Calu3 (cell line): ENCODE results near the gene PLB1. TPM values are rescaled to one million over a fixed set of nuclear protein-coding genes. Genes with fewer than 3 reads are reported as not detected.

Experiments used
- BruUV-seq: library from RNA; stranded (reverse); fragments of 400-500 nt; replicated peaks from 2 replicates; lab custom pipeline; 2021; lab: Mats Ljungman, UMichigan
- CTCF ChIA-PET: fragments of 300-600 bp; sonication (Branson Sonifier 250); formaldehyde crosslinking; loops from one replicate; lab custom pipeline; 2022; ENCODE audit warnings: antibody characterized with exemption; lab: Charles Lee
- DNase-seq: peaks from one replicate; pipeline ENCODE4 v3.0.0; 2022
- H3K27ac Mint-ChIP-seq: one replicate; pipeline ENCODE4 v1.8.0; 2022; ENCODE audit warnings: mixed read lengths; ENCODE audit not compliant: unreplicated experiment
- H3K27me3 Mint-ChIP-seq: one replicate; pipeline ENCODE4 v1.8.0; 2022; ENCODE audit warnings: mixed read lengths; ENCODE audit not compliant: unreplicated experiment
- H3K36me3 Mint-ChIP-seq: one replicate; pipeline ENCODE4 v1.8.0; 2022; ENCODE audit warnings: mild to moderate bottlenecking, moderate library complexity, mixed read lengths; ENCODE audit not compliant: insufficient read depth, unreplicated experiment
- H3K4me1 Mint-ChIP-seq: one replicate; pipeline ENCODE4 v1.8.0; 2022; ENCODE audit warnings: mild to moderate bottlenecking, low read depth, mixed read lengths; ENCODE audit not compliant: unreplicated experiment
- H3K4me3 Mint-ChIP-seq: one replicate; pipeline ENCODE4 v1.8.0; 2022; ENCODE audit warnings: mild to moderate bottlenecking, low read depth, moderate library complexity, mixed read lengths; ENCODE audit not compliant: unreplicated experiment
- H3K9me3 Mint-ChIP-seq: one replicate; pipeline ENCODE4 v1.8.0; 2022; ENCODE audit warnings: low read depth, mixed read lengths; ENCODE audit not compliant: unreplicated experiment
- intact Hi-C: fragments of 100-400 bp; cut with micrococcal nuclease; formaldehyde crosslinking; loops from one replicate; pipeline ENCODE4 v1.10.0; 2022; ENCODE audit not compliant: unreplicated experiment
- total RNA-seq: library from RNA; stranded (reverse); gene quantifications from 2 replicates; pipeline ENCODE4 v1.2.3, GENCODE V29; 2022
- TF ChIP-seq, protein P1 (sequence below): fragments of 200-600 bp; IDR thresholded peaks from one replicate; pipeline ENCODE4 v1.8.0; 2022; ENCODE audit warnings: antibody characterized with exemption; ENCODE audit not compliant: unreplicated experiment

Gene PLB1
- total RNA-seq, 1 experiment from 2014 or later: 1.6 TPM

DNA sequence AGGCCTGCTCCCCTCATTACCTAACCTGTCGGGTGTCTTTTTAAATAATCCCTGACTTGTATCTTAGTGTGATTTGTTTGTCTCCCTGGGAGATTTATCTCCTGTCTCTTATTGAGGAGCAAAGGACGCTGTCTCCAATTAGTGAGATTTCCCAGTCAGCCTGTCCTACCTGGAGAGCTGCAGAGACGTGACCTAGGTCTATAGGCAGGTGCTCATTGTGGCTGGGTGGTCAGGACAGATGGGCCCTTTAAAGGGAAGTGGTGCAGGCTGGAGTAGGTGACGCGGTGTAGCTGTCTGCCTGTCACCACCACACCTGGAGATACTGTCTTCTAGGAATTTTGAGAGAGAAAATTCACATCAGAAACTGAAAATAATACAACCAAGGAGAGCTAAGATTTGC lies 28.0 kb downstream of the PLB1 start:
- intact Hi-C loops: no loop called here
- no peak for DNase-seq
- no TSS peak for BruUV-seq
- no peak overlapping the region for H3K27ac Mint-ChIP-seq
- H3K9me3 Mint-ChIP-seq: no peaks in the 10 kb centered on the region
- TF ChIP-seq, protein P1, sequence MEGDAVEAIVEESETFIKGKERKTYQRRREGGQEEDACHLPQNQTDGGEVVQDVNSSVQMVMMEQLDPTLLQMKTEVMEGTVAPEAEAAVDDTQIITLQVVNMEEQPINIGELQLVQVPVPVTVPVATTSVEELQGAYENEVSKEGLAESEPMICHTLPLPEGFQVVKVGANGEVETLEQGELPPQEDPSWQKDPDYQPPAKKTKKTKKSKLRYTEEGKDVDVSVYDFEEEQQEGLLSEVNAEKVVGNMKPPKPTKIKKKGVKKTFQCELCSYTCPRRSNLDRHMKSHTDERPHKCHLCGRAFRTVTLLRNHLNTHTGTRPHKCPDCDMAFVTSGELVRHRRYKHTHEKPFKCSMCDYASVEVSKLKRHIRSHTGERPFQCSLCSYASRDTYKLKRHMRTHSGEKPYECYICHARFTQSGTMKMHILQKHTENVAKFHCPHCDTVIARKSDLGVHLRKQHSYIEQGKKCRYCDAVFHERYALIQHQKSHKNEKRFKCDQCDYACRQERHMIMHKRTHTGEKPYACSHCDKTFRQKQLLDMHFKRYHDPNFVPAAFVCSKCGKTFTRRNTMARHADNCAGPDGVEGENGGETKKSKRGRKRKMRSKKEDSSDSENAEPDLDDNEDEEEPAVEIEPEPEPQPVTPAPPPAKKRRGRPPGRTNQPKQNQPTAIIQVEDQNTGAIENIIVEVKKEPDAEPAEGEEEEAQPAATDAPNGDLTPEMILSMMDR: no peak
- no peaks in the 10 kb centered on the region for H3K4me1 Mint-ChIP-seq
- CTCF ChIA-PET: interaction anchor here (1.6 kb wide), 1 partner anchor 28 kb away, joined by 3 read pairs; no protein-coding TSS in a partner anchor
- peaks cover 73% of the 10 kb centered on the region for H3K27me3 Mint-ChIP-seq
- no peak overlapping the region for H3K4me3 Mint-ChIP-seq
- H3K36me3 Mint-ChIP-seq: no peaks in the 10 kb centered on the region

DNA sequence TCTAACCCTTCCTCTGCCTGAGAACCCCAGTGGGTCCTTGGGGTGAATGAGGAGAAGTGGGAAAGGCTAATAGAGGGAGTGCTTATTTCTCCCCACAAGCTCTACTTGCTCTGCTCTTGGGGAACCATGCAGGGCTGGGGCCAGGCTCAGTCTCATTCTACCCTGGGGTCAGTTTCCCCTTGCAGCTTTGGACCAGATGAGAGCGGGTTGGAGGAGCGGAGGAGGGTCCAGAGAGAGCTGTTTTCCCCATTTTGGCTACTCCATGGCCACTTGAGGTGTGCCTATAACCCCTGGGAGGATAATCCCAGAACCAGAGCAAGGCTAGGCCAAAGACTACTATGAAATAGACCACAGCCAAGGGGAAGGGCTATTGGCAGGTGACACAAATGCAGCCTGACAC lies 29.6 kb downstream of the PLB1 start:
- Mint-ChIP-seq H3K27ac (no peak overlapping the region), H3K4me3 (no peak overlapping the region), H3K4me1 (no peaks in the 10 kb centered on the region), H3K36me3 (no peaks in the 10 kb centered on the region), H3K9me3 (no peaks in the 10 kb centered on the region), H3K27me3 (peaks cover 64% of the 10 kb centered on the region)
- no TSS peak for BruUV-seq
- intact Hi-C loops: no loop called here
- CTCF ChIA-PET: no interaction called here
- TF ChIP-seq, protein P1: no peak
- no peak for DNase-seq

DNA sequence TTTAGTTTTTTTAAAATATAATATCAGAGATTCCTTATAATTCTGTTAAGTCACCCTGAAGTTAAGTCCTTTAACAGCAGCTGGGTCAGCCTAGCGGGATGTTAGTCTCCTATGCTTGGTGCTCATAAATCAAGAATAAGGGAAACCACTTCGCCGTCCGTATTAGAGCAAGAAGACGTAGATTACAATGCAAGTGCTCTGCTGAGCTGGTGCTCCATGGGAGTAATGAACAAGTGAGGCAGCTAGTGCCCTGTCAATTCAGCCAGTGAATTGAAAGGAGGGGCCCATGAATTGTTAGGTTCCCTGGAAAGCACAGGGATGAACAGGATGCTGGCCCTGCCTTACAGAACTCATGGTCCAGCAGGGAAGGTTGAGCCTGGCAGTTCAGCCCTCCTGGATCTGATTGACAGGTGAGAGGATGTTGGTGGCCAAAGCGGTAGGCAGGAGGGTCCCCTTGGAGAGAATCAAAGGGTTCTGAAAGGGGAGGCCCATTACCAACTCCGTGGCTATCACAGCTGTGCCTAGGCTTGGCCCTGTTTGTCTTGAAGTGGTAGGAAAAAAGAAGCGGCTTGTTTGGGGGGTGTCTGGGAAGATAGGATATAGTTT lies 30.8 kb downstream of the PLB1 start:
- Mint-ChIP-seq H3K27me3 (peaks cover 53% of the 10 kb centered on the region), H3K4me3 (no peak overlapping the region), H3K36me3 (no peaks in the 10 kb centered on the region), H3K27ac (no peak overlapping the region), H3K9me3 (no peaks in the 10 kb centered on the region), H3K4me1 (no peaks in the 10 kb centered on the region)
- CTCF ChIA-PET: no interaction called here
- no TSS peak for BruUV-seq
- DNase-seq: no peak
- TF ChIP-seq, protein P1: no peak
- intact Hi-C loops: no loop called here

DNA sequence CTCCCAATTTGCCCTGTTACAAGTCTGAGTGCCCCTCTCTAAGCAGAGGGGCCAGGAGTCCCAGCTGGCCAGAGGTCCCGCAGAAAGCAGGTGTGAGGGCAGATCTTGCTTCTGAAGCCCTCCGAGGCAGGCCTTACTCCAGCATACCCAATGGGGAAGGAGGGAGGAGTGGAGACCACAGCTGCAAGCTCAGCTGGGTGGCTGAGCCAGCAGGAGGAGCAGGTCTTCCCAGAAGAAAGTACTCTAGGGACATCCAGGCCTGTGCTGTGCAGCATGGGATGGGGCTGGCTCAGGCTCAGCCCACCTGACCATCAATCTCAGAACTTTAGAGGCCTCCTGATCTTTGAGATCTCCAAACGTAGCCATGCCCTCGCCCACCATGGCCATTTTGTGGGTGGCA lies 31.3 kb downstream of the PLB1 start:
- Mint-ChIP-seq H3K4me3 (no peak overlapping the region), H3K4me1 (no peaks in the 10 kb centered on the region), H3K36me3 (no peaks in the 10 kb centered on the region), H3K27ac (no peak overlapping the region), H3K27me3 (peaks cover 51% of the 10 kb centered on the region), H3K9me3 (no peaks in the 10 kb centered on the region)
- TF ChIP-seq, protein P1: no peak
- BruUV-seq: no TSS peak
- intact Hi-C loops: no loop called here
- CTCF ChIA-PET: no interaction called here
- no peak for DNase-seq
